Hippocampal formation (tissue), 2 donors: Measurements from ENCODE around the gene CACNA2D2.

Experiments
- DNase-seq, 2 donors: peaks; one replicate each; lab custom pipeline; 2025; lab: John Stamatoyannopoulos, UW

Gene CACNA2D2

GRCh38 chr3:50371133-50371685 is 132.2 kb downstream of the CACNA2D2 start:
- DNase-seq, result no peak

GRCh38 chr3:50370594-50370993 is 132.8 kb downstream of the CACNA2D2 start:
- no peak for DNase-seq

GRCh38 chr3:50369012-50369670 is 134.3 kb downstream of the CACNA2D2 start:
- no peak for DNase-seq

- DNase-seq, result no peak
Measured at GRCh38 chr3:50365842-50366220, 137.6 kb downstream of the CACNA2D2 start.

GRCh38 chr3:50365080-50365841 is 138.2 kb downstream of the CACNA2D2 start:
- DNase-seq, result peak in 1 of 2 donors; percentile 63

DNA sequence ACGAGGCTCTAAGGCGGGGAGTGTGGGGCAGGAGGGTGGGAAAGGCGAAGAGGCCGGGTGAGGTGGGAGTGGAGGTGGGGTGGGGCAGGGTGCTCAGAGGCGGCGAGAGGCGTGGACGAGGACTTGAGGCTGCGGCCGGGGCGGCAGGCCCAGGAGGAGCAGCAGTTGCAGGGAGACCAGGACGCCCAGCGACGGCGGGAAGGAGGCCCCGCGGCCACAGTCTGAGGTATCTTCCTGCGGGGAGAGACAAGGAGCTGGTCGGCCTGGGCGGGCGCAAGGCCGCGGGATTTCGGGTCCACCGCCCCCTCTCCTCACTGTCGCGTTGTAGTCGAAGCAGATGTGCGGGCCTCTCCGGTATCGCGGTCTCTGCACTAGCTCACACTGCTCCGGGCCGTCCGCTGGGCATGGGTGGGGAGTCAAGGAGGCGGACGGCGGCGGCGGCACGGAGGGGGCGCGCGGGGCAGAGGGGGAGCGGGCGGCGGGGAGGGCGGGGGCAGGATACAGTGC is 138.8 kb downstream of the CACNA2D2 start:
- DNase-seq, result no peak

GRCh38 chr3:50359760-50360110 is 143.7 kb downstream of the CACNA2D2 start:
- no peak for DNase-seq

DNA sequence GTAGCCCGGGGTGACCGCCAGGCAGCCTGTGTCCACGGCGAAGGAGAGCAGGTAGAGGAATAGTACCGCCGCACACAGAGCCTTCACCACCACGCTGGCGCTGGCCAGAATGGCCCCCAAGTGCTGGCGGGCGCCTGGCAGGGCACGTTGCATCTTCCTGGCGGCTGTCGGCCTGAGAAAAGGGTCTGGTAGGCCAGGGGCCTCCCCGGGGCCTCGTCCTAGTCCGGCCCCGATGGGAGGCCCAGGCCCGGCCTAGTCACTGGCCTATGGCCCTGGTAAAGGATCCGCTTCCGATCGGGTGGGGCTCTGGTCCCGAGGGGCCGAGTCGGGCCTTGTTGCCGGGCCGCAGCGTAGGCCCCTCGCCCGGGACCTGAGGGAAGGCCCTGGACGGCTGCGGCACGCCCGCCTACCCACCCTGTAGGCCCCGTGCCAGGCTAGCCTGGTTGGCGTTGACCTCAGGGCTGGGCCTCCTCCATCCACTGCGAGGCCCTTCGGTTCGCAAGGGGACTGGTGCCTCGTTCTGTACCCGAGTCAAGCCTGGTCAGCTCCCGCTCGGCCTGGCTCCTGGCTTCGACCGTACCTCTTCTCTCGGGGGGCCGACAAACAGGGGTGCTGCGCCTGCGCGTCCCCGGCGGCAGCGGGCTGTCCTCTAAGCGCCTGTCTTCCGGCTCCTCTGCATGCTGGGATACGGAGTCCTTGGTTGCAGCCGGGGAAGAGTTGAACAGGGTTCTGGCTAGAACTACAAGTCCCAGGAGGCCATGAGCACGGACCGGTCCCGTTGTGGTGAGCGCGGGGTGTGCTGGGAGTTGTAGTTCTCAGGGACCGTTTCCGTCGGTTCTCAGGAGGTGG is 144.3 kb downstream of the CACNA2D2 start, which contains the start of gene TMEM115:
Gene TMEM115 (minus strand): TSS at position 611 of the 849 bp plus-strand sequence. CDS start 458 bp downstream, at position 153.
- peak; percentile 99 to 100 for DNase-seq

- DNase-seq, result no peak
Measured at GRCh38 chr3:50358355-50358910, 145.0 kb downstream of the CACNA2D2 start.

- DNase-seq, result no peak
Measured at GRCh38 chr3:50357481-50357880, 146.0 kb downstream of the CACNA2D2 start.

DNA sequence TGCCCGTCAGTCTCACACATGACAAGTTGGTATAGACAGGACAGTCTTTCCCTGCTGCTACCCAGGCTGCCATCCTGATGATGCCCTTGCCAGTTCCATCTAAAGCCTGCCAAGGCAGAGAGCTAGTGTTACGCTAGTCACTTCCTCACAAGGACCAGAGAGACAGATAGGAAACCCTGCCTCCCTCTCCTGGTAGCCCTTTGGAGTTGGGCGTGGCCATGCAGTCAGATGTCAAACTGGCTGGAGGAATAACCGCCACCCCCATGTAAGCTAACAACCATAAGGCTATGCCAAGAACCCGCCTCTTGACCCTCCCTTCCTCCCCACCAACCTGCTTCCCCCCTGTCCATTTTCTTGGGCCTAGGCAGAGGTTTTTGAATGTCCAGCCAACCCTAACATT is 146.9 kb downstream of the CACNA2D2 start:
- no peak for DNase-seq

DNA sequence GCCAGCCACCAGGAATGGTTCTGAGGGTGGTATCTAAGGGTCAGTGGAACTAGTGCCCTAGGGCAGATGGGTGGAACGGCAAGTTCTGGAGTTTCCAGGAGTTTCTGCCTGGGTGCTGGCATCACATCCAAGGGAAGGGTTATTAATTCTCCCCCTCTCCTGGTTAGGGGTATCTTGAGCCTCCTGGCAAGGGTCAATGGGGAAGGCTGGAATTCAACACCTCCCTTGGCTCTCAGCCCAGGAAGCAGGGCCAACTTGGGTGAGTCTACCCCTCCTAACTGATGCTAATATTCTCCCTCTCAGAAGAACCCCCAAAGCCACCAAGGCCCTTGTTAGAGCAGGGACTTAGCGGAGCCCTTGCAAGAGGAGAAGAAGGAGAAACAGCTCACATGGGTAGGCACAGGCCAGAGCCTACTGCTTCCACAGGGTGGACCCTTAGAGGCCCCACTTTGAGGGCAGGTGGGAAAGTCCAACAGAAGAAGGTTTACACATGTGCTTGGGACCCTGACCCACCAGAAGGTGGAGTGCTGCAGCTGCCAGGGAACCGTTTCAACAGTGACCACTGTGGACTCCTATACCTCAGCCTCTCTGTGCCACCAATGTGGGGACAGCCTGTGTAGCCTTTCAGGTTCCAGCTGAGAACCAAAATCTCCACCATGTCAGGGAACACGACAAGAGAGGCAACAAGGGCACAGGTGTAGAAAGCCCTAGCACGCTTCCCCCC is 147.4 kb downstream of the CACNA2D2 start:
- DNase-seq, result no peak

- no peak for DNase-seq
Measured at GRCh38 chr3:50354850-50355249, 148.6 kb downstream of the CACNA2D2 start.

DNA sequence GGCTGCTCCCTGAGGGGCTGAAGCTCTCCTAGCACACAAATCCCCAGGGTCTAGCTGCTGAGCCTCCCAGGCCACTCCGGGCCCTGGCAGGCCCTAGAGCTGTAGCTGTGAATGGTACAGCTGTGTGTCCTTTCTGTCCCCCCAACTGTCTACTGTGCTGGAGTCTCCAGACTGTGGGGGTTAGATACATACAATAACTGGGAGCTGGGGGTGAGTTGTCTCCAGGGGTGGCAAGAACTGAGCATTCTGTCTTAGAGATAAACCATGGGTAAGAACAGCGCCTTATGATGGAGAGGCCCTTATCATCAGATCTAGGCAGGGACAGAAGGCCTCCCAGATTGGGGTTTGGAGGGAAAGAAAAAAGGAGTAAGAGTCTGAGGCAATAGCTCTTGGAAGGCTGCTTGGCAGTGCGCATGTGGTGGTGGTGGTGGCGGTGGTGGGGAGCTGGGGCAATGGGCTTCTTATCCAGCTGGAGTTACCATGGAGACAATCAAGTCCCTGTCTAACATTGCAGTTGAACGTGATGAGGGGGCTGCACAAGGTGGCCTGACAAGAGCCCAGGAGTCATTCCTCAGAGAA is 149.2 kb downstream of the CACNA2D2 start:
- no peak for DNase-seq

DNA sequence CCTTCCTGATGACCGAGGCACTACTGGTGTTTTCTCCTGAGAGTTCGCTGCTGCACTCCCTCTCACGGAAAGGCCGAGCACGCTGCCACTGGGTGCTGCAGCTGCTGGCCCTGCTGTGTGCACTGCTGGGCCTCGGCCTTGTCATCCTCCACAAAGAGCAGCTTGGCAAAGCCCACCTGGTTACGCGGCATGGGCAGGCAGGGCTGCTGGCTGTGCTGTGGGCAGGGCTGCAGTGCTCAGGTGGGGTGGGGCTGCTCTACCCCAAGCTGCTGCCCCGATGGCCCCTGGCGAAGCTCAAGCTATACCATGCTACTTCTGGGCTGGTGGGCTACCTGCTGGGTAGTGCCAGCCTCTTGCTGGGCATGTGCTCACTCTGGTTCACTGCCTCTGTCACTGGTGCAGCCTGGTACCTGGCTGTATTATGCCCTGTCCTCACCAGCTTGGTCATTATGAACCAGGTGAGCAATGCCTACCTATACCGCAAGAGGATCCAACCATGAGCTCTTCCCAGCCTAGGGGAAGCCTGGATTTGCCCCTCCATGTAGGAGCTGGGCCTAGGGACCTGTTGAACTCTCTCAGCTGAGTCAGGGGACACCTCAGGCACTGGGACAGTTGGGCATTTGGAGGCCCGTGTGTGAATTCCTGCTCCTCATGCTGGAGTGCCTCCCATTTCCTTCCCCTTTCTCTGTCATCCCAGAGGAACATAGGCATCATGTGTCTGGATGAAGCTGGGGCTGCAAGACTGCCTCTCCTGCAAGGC is 150.0 kb downstream of the CACNA2D2 start:
- no peak for DNase-seq

GRCh38 chr3:50352781-50353180 is 150.7 kb downstream of the CACNA2D2 start:
- no peak for DNase-seq

GRCh38 chr3:50351323-50351697 is 152.1 kb downstream of the CACNA2D2 start:
- DNase-seq, result no peak

DNA sequence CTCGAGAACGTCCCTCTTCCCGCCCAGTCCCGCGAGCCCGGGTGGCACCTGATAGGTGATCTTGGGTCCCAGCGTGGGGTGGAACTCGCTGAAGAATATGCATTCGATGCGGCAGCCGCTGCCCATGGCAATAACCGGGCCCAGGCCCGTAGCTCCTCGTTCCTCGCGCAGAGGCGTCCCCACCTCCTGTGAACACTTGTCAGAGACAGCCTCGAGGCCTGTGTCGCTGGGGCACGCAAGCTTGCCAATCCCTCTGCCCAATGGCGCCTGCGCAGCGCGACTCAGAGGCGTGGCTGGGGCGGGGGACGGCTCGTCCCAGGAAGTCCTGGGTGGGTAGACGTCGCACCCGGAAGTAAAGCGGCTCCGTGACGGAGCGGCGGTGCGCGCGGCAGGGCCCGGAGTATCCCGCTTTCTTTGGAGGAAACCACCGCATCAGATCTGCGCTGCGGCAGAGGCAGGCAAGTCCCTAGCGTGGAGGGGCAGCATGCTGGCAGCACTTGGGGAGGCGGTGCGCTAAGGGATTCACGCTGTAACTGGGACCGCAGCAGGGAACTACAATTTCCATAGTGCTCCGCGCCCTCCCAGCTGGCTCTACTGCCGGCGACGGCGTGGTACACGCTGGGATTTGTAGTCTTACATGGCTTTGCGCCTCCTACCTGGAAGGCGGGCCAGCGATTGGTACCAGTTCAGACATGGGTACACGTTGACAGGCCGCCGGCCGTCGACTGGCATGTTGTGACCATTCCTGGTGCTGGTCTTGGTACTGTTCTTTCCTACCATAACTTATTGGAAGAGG is 152.7 kb downstream of the CACNA2D2 start, which contains the start of the genes CYB561D2 and NPRL2:
Gene CYB561D2 (plus strand): TSS at position 336 of the 796 bp plus-strand sequence. CDS start 572 bp downstream, outside the sequence.
Gene NPRL2 (minus strand): TSS at position 249 of the 796 bp plus-strand sequence. CDS start 123 bp downstream, at position 126.
- peak; percentile 91 to 97 for DNase-seq

DNA sequence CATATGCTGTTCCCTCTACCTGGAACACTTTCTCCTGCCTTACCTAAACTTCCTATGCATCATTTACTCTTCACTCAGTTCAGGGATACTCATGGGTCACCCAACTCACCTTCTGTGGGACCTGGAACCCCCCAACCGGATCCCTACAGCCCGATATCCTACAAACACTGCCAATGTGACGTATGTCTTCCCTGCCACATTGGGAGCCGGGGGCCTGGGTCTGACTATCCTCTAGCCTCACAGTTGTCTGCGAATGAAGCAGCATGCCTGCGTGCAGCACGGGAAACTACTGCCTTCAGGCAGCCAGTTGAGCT is 153.3 kb downstream of the CACNA2D2 start:
- no peak for DNase-seq
